Loucy (cell line): Measurements from ENCODE around the gene SLAMF1.

Source experiments
- EZH2phosphoT487 ChIP-seq: fragments of 200-600 bp; IDR thresholded peaks from 2 replicates; pipeline ENCODE4 v1.6.1; 2018; ENCODE audit warnings: antibody characterized with exemption, mild to moderate bottlenecking, moderate library complexity, borderline replicate concordance
- TF ChIP-seq, protein P1 (sequence below): fragments of 200-600 bp; sonication (generic); conservative IDR thresholded peaks from 2 replicates; pipeline ENCODE4 v1.5.1; 2014; ENCODE audit warnings: mild to moderate bottlenecking, antibody characterized with exemption, low read length

- TF ChIP-seq, protein P1, sequence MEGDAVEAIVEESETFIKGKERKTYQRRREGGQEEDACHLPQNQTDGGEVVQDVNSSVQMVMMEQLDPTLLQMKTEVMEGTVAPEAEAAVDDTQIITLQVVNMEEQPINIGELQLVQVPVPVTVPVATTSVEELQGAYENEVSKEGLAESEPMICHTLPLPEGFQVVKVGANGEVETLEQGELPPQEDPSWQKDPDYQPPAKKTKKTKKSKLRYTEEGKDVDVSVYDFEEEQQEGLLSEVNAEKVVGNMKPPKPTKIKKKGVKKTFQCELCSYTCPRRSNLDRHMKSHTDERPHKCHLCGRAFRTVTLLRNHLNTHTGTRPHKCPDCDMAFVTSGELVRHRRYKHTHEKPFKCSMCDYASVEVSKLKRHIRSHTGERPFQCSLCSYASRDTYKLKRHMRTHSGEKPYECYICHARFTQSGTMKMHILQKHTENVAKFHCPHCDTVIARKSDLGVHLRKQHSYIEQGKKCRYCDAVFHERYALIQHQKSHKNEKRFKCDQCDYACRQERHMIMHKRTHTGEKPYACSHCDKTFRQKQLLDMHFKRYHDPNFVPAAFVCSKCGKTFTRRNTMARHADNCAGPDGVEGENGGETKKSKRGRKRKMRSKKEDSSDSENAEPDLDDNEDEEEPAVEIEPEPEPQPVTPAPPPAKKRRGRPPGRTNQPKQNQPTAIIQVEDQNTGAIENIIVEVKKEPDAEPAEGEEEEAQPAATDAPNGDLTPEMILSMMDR: no peak
- TF ChIP-seq EZH2phosphoT487: no peak
These were observed 6.3 kb downstream of the SLAMF1 start for GRCh38 chr1:160640359-160641123.
